T-cell (primary cell): ENCODE measurements around the gene MCF2L2. TPM values are rescaled to one million over a fixed set of nuclear protein-coding genes. Genes with fewer than 3 reads are reported as not detected.

Experiments used
- ATAC-seq, 4 experiments: fragments of 200-7000 bp in 3 of 4; fragments of 150-1000 bp in 1 of 4; cut with Tn5 transposase; replicated peaks in 1 of 4; 1 replicate in 3 of 4; 2 replicates in 1 of 4; pipeline ENCODE4 v1.10.0; 2021; ENCODE audit warnings: moderate library complexity in 3 of 4, mild to moderate bottlenecking in 2 of 4, moderate number of reproducible peaks in 1 of 4
- CTCF ChIA-PET, 2 donors: fragments of 300-600 bp; sonication (Branson Sonifier 250); formaldehyde crosslinking; loops; one replicate each; lab custom pipeline; 2022; ENCODE audit warnings: antibody characterized with exemption in 2 of 2; lab: Charles Lee
- POLR2A ChIA-PET, 2 donors: fragments of 300-600 bp; sonication (Branson Sonifier 250); formaldehyde crosslinking; loops; one replicate each; lab custom pipeline; 2022; ENCODE audit warnings: antibody characterized with exemption in 2 of 2; lab: Charles Lee
- DNase-seq, 35 experiments: peaks; one replicate each; pipeline versions ENCODE4 v3.0.0 to v3.0.0-alpha.2; 2013 to 2023
- H3K27ac ChIP-seq: one replicate; pipeline ENCODE4 v1.5.1; 2013; ENCODE audit warnings: low read length
- H3K27me3 ChIP-seq, 2 experiments: replicated peaks in 1 of 2; 1 replicate in 1 of 2; 2 replicates in 1 of 2; pipeline versions ENCODE4 v1.6.1 to v1.7.0; 2013; ENCODE audit warnings: low read length in 1 of 2, mixed read lengths in 1 of 2; ENCODE audit not compliant: control insufficient read depth in 2 of 2, insufficient read depth in 2 of 2; ENCODE audit errors: extremely low read depth in 1 of 2
- H3K36me3 ChIP-seq, 2 donors: 1 replicate in 1 of 2; 2 replicates in 1 of 2; pipeline versions ENCODE4 v1.6.1 to v1.7.0; 2013; ENCODE audit warnings: low read length in 1 of 2; ENCODE audit not compliant: control insufficient read depth in 2 of 2, insufficient read depth in 1 of 2; ENCODE audit errors: extremely low read depth in 1 of 2
- H3K4me1 ChIP-seq, 2 experiments: 1 replicate in 1 of 2; 2 replicates in 1 of 2; pipeline versions ENCODE4 v1.6.1 to v1.7.0; 2013; ENCODE audit warnings: low read length in 2 of 2, mixed read lengths in 1 of 2; ENCODE audit not compliant: insufficient read depth in 2 of 2, control insufficient read depth in 1 of 2; ENCODE audit errors: extremely low read depth in 1 of 2
- H3K4me3 ChIP-seq, 2 donors: 1 replicate in 1 of 2; 2 replicates in 1 of 2; pipeline versions ENCODE4 v1.5.1 to v1.7.0; 2013; ENCODE audit warnings: mild to moderate bottlenecking in 2 of 2, low read length in 1 of 2, moderate library complexity in 1 of 2; ENCODE audit not compliant: control insufficient read depth in 1 of 2; ENCODE audit errors: extremely low read depth in 1 of 2
- H3K9me3 ChIP-seq: 2 replicates; pipeline ENCODE4 v1.7.0; 2013
- H3K27ac Mint-ChIP-seq, 2 donors: one replicate each; pipeline ENCODE4 v1.8.0; 2020 to 2021; ENCODE audit warnings: mild to moderate bottlenecking in 2 of 2, mixed read lengths in 2 of 2
- H3K27me3 Mint-ChIP-seq, 2 donors: one replicate each; pipeline ENCODE4 v1.8.0; 2021 to 2022; ENCODE audit warnings: mixed read lengths in 2 of 2
- H3K36me3 Mint-ChIP-seq: one replicate; pipeline ENCODE4 v1.8.0; 2021; ENCODE audit warnings: mixed read lengths
- H3K4me1 Mint-ChIP-seq, 3 donors: one replicate each; pipeline ENCODE4 v1.8.0; 2020 to 2022; ENCODE audit warnings: mixed read lengths in 3 of 3, mild to moderate bottlenecking in 1 of 3
- H3K4me3 Mint-ChIP-seq, 3 donors: one replicate each; pipeline ENCODE4 v1.8.0; 2020 to 2022; ENCODE audit warnings: mild to moderate bottlenecking in 3 of 3, mixed read lengths in 3 of 3, moderate library complexity in 3 of 3
- H3K9me3 Mint-ChIP-seq, 3 donors: one replicate each; pipeline ENCODE4 v1.8.0; 2020 to 2022; ENCODE audit warnings: mixed read lengths in 3 of 3
- WGBS: methylation state at CpG from one replicate; pipeline ENCODE4 v1.1.5; 2013; ENCODE audit warnings: missing lambda C conversion rate; ENCODE audit not compliant: insufficient coverage; 5-methylcytosine and 5-hydroxymethylcytosine counted together
- total RNA-seq, 35 experiments: library from RNA in 6 of 35; stranded (reverse) in 6 of 35; fragments of 120-200 nt in 1 of 35; gene quantifications; one replicate each; pipeline versions ENCODE4 v1.2.1 to v1.2.4 and lab custom pipeline; 2013 to 2026

The MCF2L2 gene
- total RNA-seq, 5 donors from 2014 or later (not counting 1 experiment from before 2014, with no cell fraction given), result 4.8 to 8.1 (median 5.9) TPM

DNA sequence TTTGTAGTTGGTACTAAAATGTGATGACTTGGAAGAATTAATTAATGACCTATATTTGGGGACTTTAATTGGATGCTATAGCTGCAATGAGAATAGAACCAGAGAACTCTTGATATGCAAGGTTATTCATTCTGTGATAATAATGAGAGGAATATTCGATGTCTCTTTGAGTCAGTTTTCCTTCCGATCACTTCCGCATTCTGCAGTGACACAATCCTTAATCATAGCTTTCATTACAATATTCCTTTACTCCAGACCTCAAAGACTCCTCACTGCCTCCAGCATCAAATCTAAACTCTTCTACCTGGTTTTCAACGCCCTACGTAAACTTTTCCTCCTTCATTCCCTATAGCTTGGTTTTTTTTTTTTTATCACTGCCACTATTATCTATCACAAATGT lies 153.8 kb downstream of the MCF2L2 start:
- Histone ChIP-seq H3K4me1 (no peaks in the 10 kb centered on the region), H3K9me3 (no peaks in the 10 kb centered on the region), H3K27me3 (no peaks in the 10 kb centered on the region), H3K4me3 (no peak overlapping the region), H3K27ac (no peak overlapping the region), H3K36me3 (no peaks in the 10 kb centered on the region)
- CTCF ChIA-PET, result interaction anchor here in 1 of 2 donors (0.7 kb wide), 1 partner anchor 1643 kb away, joined by 3 read pairs; no protein-coding TSS in a partner anchor
- 95% methylated on average over 2 of the region's 5 CpGs for WGBS
- Mint-ChIP-seq H3K4me1 (peaks cover 0 to 4% (median 3%) of the 10 kb centered on the region in 3 donors), H3K9me3 (no peaks in the 10 kb centered on the region), H3K27ac (no peak overlapping the region), H3K27me3 (no peaks in the 10 kb centered on the region), H3K36me3 (peaks cover 10% of the 10 kb centered on the region), H3K4me3 (no peak overlapping the region)
- POLR2A ChIA-PET, result no interaction called here
- DNase-seq (no peak), ATAC-seq (no peak)

DNA sequence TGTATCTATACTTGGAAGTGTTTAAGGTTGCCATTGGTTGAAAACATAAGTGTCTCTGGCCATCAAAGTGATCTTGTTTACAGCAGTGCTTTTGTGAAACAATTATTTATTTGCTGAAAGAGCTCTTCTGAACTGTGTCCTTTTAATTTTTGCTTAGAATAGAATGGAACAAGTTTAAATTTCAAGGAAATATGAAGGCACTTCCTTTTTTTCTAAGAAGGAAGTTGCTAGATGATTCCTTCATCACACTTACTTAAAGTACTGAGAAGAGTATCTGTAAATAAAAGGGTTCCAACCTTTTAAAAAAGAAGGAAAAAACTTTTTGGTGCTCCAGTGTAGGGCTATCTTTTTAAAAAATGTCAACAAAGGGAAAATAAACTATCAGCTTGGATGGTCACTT lies 155.6 kb downstream of the MCF2L2 start:
- no peak for DNase-seq
- no peaks in the 10 kb centered on the region for H3K36me3 ChIP-seq
- peaks cover 16% of the 10 kb centered on the region for H3K36me3 Mint-ChIP-seq
- H3K4me3 Mint-ChIP-seq, result no peak overlapping the region
- H3K27ac ChIP-seq, result no peak overlapping the region
- no peaks in the 10 kb centered on the region for H3K4me1 ChIP-seq
- no peaks in the 10 kb centered on the region for H3K9me3 ChIP-seq
- no peak overlapping the region for H3K27ac Mint-ChIP-seq
- no peaks in the 10 kb centered on the region for H3K9me3 Mint-ChIP-seq
- no peak for ATAC-seq
- POLR2A ChIA-PET, result no interaction called here
- no peak overlapping the region for H3K4me3 ChIP-seq
- no peaks in the 10 kb centered on the region for H3K27me3 Mint-ChIP-seq
- CTCF ChIA-PET, result interaction anchor here in 1 of 2 donors (0.6 kb wide), 1 partner anchor 1719 kb away, joined by 3 read pairs; no protein-coding TSS in a partner anchor
- H3K4me1 Mint-ChIP-seq, result peaks cover 0 to 4% (median 3%) of the 10 kb centered on the region in 3 donors
- no peaks in the 10 kb centered on the region for H3K27me3 ChIP-seq

DNA sequence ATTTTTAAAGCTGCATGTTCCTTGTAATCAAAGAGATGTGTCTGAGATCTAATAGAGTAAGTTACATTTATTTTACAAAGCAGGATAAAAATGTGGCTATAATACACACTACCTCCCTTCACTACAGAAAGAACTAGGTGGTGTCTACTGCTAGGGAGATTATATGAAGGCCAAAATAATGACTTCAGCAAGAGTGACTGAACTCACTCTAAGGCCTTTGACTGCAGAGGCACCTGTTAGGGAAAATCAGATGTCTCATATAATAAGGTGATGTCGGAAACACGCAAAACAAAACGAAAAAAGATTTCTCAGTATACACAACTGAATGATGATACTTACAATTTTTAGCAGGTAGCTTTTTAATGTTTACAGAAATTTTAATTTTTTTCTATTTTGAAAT lies 156.3 kb downstream of the MCF2L2 start:
- Histone ChIP-seq H3K4me1 (no peaks in the 10 kb centered on the region), H3K27me3 (no peaks in the 10 kb centered on the region), H3K36me3 (no peaks in the 10 kb centered on the region), H3K27ac (no peak overlapping the region), H3K4me3 (no peak overlapping the region), H3K9me3 (no peaks in the 10 kb centered on the region)
- DNase-seq (no peak), ATAC-seq (no peak)
- Mint-ChIP-seq H3K9me3 (no peaks in the 10 kb centered on the region), H3K4me3 (no peak overlapping the region), H3K4me1 (peaks cover 0 to 4% (median 3%) of the 10 kb centered on the region in 3 donors), H3K27me3 (no peaks in the 10 kb centered on the region), H3K36me3 (peaks cover 16% of the 10 kb centered on the region), H3K27ac (no peak overlapping the region)
- ChIA-PET POLR2A (no interaction called here), CTCF (interaction anchor here in 1 of 2 donors (1.1 kb wide), 1 partner anchor 10 kb away, joined by 3 read pairs; no protein-coding TSS in a partner anchor)
- no CpG with 5 or more reads among the region's 3 CpGs for WGBS

DNA sequence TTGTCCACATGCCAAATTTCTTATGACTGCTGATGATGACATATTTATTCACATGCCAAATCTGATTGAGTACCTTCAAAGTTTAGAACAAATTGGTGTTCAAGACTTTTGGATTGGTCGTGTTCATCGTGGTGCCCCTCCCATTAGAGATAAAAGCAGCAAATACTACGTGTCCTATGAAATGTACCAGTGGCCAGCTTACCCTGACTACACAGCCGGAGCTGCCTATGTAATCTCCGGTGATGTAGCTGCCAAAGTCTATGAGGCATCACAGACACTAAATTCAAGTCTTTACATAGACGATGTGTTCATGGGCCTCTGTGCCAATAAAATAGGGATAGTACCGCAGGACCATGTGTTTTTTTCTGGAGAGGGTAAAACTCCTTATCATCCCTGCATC lies 158.1 kb downstream of the MCF2L2 start:
- H3K9me3 Mint-ChIP-seq, result no peaks in the 10 kb centered on the region
- no peaks in the 10 kb centered on the region for H3K9me3 ChIP-seq
- ATAC-seq, result no peak
- 100% methylated on average over 3 of the region's 7 CpGs for WGBS
- H3K27me3 Mint-ChIP-seq, result no peaks in the 10 kb centered on the region
- H3K4me3 Mint-ChIP-seq, result no peak overlapping the region
- H3K4me3 ChIP-seq, result no peak overlapping the region
- no peaks in the 10 kb centered on the region for H3K4me1 ChIP-seq
- no peak overlapping the region for H3K27ac Mint-ChIP-seq
- H3K36me3 Mint-ChIP-seq, result peaks cover 16% of the 10 kb centered on the region
- ChIA-PET POLR2A (no interaction called here), CTCF (no interaction called here)
- DNase-seq, result no peak
- no peaks in the 10 kb centered on the region for H3K4me1 Mint-ChIP-seq
- H3K27me3 ChIP-seq, result no peaks in the 10 kb centered on the region
- H3K36me3 ChIP-seq, result no peaks in the 10 kb centered on the region
- no peak overlapping the region for H3K27ac ChIP-seq

DNA sequence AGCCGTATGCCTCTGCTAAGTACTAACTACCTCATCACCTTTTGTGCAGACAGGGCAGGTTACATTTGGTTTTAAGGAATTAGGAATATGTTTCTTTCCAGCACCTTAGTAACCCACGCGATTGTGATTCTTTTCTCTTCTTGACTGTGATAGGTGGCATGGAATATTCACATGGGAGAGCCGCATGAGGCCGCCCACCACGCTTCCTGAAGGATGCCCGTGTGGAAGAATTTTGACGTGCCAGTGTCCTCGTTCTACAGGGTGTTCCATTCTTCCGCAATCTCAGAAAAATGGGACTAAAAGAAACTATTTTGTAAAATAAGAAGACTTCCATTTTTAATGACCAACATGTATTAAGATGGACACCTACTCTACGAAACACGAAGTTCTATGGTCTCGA lies 159.1 kb downstream of the MCF2L2 start:
- CTCF ChIA-PET, result interaction anchor here in 1 of 2 donors (0.6 kb wide), 1 partner anchor 215 kb away, joined by 3 read pairs; no protein-coding TSS in a partner anchor
- ATAC-seq (no peak), DNase-seq (no peak)
- H3K36me3 ChIP-seq, result no peaks in the 10 kb centered on the region
- H3K9me3 Mint-ChIP-seq, result no peaks in the 10 kb centered on the region
- no peak overlapping the region for H3K4me3 Mint-ChIP-seq
- no peaks in the 10 kb centered on the region for H3K4me1 ChIP-seq
- no peaks in the 10 kb centered on the region for H3K27me3 ChIP-seq
- H3K27ac Mint-ChIP-seq, result no peak overlapping the region
- H3K4me3 ChIP-seq, result no peak overlapping the region
- H3K9me3 ChIP-seq, result no peaks in the 10 kb centered on the region
- H3K4me1 Mint-ChIP-seq, result no peaks in the 10 kb centered on the region
- H3K36me3 Mint-ChIP-seq, result peaks cover 10% of the 10 kb centered on the region
- WGBS, result no CpG with 5 or more reads among the region's 13 CpGs
- POLR2A ChIA-PET, result interaction anchor here in 1 of 2 donors (0.6 kb wide), 1 partner anchor 14 kb away, joined by 5 read pairs; no protein-coding TSS in a partner anchor
- no peak overlapping the region for H3K27ac ChIP-seq
- no peaks in the 10 kb centered on the region for H3K27me3 Mint-ChIP-seq

DNA sequence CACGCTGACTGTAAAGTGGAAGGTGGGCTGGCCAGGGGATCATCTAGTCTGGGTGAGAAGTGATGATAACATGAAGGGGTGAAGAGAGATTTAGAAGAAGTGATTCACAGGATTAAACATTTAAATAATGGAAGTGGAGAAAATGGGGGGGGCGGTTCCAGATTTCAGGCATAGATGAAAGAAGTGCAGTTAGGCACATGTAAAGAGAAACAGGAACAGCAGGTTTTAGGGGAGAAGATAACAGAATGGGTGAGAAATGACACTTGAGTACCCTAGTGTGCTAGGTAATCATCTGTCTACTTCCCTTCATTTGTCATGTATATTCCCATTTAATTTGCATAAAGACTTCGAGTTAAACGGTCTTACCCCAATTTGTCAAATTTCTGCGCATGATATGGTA lies 160.1 kb downstream of the MCF2L2 start:
- Mint-ChIP-seq H3K36me3 (peaks cover 10% of the 10 kb centered on the region), H3K4me3 (no peak overlapping the region), H3K27ac (no peak overlapping the region), H3K9me3 (no peaks in the 10 kb centered on the region), H3K27me3 (no peaks in the 10 kb centered on the region), H3K4me1 (no peaks in the 10 kb centered on the region)
- WGBS, result 76% methylated on average over 4 of the region's 5 CpGs
- H3K9me3 ChIP-seq, result no peaks in the 10 kb centered on the region
- ATAC-seq (no peak), DNase-seq (no peak)
- H3K27me3 ChIP-seq, result no peaks in the 10 kb centered on the region
- ChIA-PET POLR2A (interaction anchor here in 1 of 2 donors (0.6 kb wide), 1 partner anchor 13 kb away, joined by 5 read pairs; no protein-coding TSS in a partner anchor), CTCF (no interaction called here)
- no peak overlapping the region for H3K27ac ChIP-seq
- H3K36me3 ChIP-seq, result no peaks in the 10 kb centered on the region
- H3K4me3 ChIP-seq, result no peak overlapping the region
- no peaks in the 10 kb centered on the region for H3K4me1 ChIP-seq
